GM18870 (cell line): ENCODE measurements around the gene STK16.

Source experiments
- ATAC-seq: cut with Tn5 transposase; IDR thresholded peaks from one replicate; pipeline ENCODE4 v1.9.1; 2021; ENCODE audit warnings: moderate library complexity; ENCODE audit not compliant: unreplicated experiment

The STK16 gene

DNA sequence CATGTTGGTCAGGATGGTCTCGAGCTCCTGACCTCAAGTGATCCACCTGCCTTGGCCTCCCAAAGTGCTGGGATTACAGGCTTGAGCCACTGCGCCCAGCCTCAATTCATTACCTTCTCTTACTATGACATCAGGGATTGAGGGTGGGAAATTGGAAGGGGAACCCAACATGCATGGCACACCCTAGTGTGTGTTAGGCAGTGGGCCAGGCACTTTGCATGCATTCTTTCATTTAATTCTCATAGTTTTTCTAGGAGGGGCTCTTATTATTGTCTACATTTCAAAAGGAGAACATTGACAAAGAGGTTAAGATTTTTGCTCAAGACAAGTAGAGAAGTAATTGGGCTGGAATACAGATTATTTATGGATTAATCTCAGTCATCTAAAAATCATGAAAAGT lies 23.0 kb downstream of the STK16 start:
- ATAC-seq = no peak

DNA sequence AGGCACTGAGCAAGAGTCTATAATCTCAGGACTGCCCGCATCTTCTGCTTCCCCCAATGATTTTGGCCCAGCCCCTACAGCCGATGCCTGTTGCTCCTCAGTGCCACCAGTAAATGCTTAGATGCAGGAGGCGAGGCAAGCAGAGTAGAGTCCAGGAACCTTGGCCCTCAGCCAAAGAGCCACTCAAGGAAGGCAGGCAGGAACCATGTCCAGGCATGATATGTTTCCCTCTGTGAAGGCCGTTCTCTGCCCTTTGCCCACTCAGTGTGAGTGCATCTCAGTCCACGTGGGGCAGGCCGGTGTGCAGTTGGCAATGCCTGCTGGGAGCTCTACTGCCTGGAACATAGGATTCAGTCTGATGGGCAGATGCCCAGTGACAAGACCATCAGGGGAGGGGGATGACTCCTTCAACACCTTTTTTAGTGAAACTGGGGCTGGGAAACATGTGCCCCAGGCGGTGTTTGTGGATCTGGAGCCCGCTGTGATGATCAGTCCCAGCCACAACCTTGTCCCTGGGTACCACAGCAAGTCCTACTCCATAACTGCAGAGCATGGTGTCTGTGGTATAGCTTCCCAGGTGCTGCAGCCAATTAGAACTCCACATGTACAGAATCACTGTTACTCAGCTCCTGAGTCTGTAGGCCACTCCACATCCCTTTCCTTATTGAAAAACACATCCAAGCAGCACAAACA lies 24.2 kb downstream of the STK16 start:
- ATAC-seq = no peak

DNA sequence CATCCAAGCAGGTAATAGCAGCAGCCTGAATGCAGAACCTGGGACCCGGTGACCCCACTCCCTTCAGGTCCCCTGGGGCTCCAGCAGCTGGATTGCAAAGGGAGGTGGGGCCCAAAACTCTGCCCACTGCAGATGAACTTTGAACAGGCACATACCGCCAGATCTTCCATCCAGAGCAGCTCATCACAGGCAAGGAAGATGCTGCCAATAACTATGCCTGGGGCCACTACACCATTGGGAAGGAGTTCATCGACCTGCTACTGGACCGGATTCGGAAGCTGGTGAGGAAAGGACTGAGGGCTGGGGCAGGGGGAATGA lies 24.7 kb downstream of the STK16 start:
- ATAC-seq = no peak

DNA sequence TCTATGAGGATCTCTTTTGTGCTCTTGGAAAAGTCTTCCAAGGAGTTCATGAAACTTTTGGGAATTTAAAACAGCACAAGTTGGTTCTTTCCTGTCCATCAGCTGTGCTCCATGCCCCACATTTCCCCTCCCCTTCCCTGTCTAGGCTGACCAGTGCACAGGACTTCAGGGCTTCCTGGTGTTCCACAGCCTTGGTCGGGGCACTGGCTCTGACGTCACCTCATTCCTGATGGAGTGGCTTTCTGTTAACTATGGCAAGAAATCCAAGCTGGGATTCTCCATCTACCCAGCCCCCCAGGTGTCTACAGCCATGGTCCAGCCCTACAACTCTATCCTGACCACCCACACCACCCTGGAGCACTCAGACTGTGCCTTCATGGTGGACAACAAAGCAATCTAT lies 25.7 kb downstream of the STK16 start:
- no peak for ATAC-seq

DNA sequence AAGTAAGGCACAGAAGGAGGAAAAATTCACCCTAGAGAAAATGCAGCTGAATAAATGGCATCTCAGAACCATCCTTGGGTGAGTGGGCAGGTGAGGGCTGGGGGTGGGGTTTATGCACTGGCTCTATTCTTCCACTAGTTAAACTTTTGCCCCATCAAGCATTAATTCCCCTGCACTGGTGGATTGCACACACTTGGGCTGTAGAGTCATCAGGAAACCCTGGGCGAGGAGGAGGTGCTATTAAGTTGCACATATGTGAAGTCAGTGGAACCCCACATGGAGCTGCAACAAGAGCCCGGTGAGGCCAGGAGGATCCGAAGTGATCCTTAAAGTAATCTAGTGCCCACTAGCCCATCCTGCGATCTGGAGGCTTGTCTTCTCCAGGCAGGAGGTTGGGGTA lies 27.1 kb downstream of the STK16 start:
- ATAC-seq = no peak

DNA sequence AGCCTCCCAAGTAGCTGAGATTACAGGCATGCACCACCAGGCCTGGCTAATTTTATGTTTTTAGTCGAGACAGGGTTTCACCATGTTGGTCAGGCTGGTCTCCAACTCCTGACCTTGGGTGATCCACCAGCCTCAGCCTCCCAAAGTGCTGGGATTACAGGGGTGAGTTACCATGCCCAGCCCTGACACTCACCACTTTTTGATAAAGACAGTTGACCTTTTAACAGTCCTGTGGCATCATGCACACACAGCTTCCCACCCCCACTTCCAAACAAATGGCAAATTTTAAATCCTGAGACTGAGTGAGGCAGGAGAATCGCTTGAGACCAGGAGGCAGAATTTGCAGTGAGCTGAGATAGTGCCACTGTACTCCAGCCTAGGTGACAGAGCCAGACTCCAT lies 27.7 kb downstream of the STK16 start:
- no peak for ATAC-seq

DNA sequence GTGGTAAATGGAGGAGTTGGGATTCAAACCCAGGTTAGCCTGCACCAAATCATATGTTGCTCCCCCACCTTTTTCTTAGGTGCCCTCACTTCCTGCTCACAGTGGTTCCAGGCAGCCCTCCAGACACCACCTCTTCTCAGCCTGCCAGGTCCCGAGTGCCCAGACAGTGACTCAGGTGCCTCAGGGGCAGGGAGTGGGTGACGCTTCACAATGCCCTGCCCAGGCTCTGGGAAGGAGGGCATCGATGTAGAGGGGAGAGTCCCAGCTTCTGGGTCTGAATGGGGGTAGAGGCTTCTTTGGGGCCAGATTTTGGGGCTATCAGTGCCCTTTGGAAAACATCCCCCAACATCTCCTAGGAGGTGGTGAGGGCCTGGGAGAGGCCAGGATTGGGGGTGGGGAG lies 28.7 kb downstream of the STK16 start:
- ATAC-seq = no peak

DNA sequence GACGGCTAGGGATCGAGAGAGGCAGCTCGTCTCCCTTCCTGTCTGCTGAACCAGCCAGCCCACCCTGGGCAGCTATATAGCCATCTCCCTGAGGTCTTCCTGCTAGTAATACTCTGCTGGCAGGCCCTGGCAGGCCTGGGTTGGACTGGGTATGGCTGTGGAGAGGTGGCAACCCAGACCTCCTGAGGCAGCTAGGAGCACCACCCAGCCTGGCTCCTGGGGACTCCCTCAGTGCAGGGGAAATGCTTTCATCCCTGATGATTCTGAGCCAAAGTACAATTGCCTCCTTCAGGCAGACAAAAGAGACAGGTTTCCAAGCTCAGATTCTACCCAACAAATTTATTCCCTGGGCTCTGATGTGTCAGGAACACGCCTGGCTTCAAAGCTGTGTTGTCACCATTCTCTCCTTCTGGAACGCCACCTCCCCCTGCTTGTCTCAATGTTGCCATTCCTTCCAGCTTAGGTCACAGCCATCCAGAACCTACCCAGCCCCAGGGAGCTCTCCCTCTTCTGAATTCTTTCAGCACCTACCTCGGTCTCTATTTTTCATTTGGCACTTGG lies 29.2 kb downstream of the STK16 start:
- ATAC-seq = no peak

DNA sequence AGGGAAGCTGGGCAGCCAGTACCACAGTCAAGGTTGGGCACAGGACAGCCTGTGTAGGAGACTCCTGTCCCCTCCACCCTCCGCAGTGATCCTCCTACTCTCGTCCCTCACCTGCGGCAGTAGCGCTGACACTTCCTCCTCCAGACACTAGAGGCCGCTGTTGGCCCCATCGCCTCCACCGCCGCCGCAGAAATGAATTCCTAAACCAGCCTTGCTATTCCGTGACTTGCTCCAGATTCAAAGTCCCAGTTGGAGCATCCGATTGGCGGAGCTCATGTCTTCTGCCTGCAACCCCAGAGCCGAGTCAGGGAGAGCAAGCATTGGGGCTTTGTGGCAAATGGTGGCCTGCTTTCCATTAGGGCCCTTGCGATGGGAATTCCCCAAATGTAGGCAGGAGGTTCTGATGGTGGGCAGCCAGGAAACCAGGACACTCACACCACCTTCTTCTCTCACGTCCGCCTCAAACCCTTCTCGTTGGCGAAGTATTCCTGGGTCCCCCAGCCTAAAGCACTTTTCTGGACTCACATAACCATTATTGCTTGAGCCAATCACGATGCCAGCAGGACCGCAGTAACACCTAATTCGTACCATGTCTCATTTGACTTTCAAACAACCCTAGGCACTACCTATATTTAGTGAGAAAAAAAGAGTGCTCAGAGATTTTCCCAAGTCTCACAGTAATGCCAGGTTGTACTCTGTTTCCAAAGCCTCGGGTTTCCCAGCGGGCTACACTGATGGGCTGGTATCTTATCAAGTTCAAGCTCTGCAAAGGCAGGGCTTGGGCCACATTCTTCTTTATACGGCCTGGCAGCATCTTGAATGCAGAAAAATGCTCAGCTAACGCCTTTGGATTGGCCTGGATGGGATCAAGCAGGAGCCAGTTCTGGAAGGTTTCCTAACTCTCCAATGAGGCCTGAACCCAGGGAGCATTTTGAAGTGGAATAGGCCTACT lies 32.7 kb downstream of the STK16 start:
- ATAC-seq = peak; percentile 28

DNA sequence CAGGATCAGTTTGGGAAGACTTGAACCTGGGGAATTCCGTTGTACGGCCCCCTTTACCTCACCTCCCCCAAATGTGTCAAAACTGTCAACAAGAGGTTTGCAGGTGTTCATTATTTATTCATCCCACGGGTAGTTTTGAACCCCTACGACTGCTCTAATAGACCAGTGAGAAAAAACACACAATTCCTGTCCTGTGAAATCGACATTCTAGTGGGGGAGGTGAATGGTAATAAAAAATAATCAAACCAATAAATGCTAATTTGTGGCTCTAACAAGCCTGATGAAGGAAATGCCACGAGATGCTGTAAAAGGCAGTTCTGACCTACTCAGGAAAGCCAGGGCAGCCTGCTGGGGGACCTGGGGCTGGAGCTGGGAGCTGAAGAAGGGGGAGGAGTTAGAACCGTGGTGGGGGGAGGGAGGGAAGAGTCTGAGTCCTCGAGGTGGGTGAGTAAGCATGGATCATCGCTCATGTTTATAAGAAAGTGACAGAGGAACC lies 33.4 kb downstream of the STK16 start:
- ATAC-seq = no peak

DNA sequence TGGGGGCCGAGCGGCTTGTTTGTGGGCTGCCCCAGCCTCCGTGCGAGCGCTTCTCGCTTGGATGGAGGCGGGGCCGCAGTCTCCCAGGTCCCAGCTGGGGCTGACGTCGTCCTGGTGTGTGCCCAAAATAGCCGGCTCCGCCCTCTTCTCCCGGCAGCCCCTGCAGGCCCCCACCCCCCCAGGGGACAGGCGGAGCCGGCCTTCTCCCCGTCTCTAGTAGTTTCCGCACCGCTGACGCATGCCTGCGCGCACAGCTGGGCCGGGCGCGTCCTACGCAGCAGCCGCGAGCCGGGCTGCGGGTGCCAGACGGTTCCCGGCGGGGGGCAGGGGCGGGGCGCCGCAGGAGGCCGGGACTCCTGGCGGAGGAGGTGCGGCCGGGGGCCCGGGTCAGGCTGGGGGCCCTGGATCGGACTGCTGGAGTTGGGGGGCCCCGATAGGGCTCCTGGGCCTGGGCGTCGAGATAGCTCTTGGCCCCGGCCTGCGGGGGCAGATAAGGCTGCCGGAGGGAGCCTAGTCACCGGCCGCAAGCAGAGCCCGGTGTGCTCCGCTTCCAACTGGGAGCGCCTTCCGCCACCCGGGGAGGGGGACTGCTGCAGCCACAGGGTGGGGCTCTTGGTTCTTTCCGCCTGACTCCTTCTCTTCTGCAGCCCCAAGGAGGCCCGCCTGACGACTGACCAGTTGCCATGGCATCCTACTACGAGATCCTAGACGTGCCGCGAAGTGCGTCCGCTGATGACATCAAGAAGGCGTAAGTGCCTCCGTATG lies 34.1 kb downstream of the STK16 start, which contains the start of gene DNAJB2:
TSS of gene DNAJB2 (plus strand) at position 216 of the 765 bp plus-strand sequence. CDS start at position 684, 468 bp downstream.
- peak; percentile 79 for ATAC-seq

DNA sequence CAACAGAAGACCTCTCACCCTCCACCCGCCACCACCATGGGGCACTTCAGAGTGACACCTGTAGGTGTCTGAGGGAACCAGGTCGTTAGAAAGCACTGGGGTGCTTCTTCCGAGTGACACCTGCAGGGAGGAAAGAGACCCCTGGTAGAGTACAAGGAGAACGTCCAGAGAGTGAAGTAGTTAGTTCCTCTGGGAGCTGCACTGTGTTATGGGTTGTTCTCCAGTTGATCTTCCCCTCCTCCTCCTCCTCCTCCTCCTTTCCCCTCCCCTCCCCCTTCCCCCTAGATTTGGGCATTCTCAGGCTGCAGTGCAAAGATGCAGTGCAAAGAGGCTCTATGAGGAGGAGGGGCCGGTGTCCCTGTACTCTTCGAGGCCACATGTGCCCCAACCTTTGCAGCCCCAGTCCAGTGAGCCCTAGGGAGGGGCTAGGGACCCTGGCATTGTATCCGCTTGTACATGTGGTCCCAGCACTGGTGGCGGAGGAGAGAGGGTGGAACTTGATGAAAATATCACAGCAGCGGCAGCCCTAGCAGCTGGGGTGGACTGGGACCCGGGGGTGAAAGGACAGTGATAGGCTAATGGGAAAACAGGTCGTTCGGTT lies 34.7 kb downstream of the STK16 start:
- ATAC-seq = no peak

DNA sequence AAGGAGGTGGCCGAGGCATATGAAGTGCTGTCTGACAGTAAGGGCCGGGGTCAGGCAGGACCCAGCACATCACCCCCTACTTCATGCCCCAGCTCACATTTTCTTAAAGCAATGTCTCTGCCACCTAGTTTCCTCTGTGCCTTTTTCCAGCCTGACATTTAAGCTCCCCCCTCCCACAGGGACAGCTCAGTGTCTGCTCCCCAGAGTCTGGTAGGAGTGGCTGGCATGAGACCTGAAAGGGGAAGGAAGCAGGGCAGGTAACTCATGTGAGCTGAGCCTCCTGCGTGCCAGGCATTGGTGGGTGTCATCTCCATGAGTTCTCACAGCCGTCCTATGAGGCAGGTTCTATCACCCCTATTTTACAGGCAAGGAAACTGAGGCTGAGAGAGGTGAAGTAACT lies 35.4 kb downstream of the STK16 start:
- ATAC-seq = no peak

DNA sequence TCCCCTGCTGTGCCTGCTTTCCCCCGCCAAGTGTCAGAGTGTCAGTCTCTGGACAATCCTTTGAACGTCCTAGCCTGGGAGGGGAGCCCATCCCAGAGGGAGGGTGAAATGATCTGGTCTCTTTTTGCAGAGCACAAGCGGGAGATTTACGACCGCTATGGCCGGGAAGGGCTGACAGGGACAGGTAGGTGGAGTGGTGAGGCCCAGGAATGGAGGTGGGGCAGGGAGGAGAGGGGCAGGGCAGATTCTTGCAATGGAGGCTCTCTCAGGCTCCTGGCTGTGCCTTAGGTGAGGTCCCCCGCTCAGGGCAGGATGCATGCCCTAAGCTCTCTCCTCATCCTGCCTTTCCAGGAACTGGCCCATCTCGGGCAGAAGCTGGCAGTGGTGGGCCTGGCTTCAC lies 36.3 kb downstream of the STK16 start:
- ATAC-seq = no peak

DNA sequence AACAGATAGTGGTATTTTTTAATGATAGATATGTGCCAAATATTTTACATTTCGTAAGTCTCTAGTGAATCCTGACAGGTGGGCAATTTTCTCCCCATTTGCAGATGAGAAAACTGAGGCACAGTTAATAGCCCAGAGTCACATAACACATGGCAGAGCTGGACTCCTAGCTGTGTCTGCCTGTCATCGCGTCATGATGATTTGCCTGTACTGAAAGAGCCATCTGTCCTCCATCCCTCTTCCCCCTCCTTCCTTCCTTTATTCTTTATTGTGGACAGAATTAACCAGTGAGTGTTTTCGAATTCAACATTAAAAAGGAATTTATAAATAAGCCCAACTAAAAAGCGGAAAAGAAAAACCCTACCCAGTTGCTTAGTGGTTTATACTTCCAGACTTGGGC lies 37.1 kb downstream of the STK16 start:
- ATAC-seq = no peak

DNA sequence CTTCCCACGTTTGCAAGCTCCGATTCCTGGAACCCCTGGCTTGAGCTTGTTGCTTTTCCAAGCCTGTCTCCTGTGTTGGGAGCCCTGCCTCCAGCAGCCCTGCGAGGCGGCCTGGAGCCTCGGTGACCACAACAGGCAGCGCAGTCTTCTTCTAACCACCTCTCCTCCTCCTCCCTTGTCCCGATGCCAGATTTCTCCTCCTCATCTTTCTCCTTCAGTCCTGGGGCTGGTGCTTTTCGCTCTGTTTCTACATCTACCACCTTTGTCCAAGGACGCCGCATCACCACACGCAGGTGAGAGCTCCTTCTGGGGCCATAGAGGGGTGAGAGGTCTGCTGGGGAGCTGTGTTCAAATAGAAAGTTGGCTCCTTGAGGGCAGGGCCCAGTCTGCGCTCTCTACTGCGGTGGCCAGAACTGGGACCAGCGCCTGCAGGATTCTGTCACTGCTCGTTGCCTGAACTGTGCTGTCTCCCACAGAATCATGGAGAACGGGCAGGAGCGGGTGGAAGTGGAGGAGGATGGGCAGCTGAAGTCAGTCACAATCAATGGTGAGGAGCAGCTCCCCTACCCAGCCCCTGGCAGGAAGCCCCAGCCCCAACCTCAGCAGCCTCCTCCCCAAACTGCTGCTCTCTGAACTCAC lies 37.8 kb downstream of the STK16 start:
- ATAC-seq = no peak

DNA sequence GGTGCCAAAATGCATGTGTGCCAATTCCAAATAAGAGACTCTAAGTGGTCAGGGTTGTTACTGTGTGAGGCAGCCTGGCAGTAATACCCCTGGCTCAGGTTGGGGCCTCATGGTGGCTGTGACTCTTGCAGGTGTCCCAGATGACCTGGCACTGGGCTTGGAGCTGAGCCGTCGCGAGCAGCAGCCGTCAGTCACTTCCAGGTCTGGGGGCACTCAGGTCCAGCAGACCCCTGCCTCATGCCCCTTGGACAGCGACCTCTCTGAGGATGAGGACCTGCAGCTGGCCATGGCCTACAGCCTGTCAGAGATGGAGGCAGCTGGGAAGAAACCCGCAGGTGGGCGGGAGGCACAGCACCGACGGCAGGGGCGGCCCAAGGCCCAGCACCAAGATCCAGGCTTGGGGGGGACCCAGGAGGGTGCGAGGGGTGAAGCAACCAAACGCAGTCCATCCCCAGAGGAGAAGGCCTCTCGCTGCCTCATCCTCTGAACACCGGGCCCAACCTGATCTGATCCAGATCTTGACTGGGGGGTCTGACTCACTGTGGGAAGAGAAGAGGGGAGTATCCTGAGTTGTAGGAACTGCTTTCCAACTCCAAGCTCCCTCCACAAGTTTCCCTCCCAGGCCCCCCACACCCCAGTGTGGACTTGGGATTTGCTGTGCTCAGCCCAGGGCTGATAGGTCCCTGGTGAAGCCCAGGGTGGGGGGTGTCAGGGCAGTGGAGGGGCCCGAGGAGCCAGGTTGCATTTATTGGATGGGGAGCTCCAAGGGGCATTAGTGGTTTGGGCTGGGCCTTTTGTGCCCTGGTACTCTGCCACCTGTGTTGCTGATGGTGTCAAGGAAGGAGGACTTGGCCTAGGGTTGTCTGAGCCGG lies 39.5 kb downstream of the STK16 start:
- no peak for ATAC-seq

DNA sequence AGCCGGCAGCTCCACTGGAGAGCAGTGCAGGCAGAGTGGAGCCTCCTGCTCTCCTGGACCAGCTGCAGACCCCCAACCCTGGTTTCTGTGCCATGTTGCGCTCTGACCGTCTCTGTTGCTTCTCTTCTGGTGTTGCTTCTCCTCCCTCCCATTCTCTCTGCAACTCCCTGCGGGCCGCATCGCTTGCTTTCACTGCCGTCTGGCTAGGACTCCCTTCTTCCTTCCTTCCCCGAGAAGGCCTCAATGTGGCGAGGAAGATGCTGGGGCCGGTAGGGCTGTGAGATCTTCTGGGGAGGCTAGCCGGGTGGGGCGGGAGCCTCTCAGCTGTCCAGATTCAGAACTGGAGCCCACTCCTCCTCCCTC lies 40.1 kb downstream of the STK16 start:
- no peak for ATAC-seq

DNA sequence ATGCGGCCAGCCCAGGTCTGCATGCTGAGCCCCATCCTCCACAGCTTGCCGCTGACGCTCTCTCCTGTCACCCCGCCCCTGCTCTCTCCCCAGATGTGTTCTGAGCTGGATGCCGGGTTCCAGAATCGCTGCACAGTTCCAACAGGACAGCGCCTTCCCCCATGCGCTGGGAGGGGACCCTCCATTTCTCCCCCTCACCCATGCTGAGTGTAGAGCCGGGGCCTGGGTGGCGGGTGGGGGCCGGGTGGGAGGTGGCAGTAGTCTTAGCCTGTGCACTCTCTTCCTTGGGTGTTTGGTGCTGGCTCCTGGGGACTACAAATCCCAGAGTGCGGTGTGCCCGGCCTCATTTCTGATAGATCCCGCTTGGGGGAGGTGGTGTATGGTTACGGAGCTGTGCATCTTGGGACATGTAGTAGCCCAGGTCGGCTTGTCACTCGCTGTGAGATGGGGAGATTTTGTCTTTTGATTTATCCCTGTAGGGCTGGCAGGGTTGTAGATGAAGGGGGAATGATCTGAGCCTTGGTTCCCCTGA lies 40.7 kb downstream of the STK16 start:
- no peak for ATAC-seq
